Endometrial microvascular endothelial cells (primary cell): ENCODE results near the gene NR2C1. TPM values are rescaled to one million over a fixed set of nuclear protein-coding genes. Genes with fewer than 3 reads are reported as not detected.
"Not testable (repeated sequence)": the region's sequence is repeated elsewhere in the genome, so short reads cannot be mapped to it uniquely, and the experiment has no call there.

Experiments
- in situ Hi-C: cut with HindIII; loops from 2 replicates; pipeline ENCODE4 v1.10.0; 2017; ENCODE audit warnings: low sequenced_read_pairs, low pct_unique_long_range_greater_than_20kb; ENCODE audit errors: inconsistent ontology term
- total RNA-seq: library from RNA; depleted of rRNA; stranded (reverse); fragments of >200 nt; gene quantifications from one replicate; pipeline ENCODE4 v1.2.3, GENCODE V29; 2015; ENCODE audit errors: inconsistent ontology term

The NR2C1 gene
- total RNA-seq, 1 donor from 2014 or later = 19.5 TPM

DNA sequence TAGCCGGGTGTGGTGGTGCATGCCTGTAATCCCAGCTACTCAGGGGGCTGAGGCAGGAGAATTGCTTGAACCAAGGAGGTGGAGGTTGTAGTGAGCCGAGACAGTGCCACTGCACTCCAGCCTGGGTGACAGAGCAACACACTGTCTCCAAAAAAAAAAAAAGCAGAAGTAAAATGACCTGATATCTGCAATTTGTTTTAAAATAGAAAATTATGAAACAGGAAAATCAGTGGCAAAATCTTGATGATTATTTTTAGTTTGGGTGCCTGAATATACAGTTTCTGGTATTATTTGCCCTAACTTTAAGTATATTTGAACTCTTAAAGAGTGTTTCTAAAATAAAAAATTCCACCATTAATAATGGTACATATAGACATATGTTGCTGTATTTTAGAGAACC is 22.4 kb upstream of the NR2C1 start:
- in situ Hi-C loops = not testable (repeated sequence)

DNA sequence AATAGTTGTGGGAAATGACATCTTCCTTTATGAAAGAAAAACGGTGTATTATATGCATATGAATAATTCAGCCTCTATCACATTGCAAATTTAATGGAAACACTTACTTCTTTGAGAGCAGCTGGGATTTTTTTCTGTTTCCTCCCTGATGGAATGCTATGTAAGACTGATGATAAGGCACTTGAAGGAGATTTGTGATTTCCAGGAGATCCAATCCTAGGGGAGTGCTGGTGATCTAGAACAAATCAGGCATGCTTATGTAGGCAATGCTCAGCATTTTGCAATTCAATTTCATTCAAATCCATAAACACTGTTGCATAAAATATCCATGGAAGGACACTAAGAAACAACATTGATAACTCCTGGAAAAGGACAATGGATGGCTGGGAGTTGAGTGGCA is 16.0 kb upstream of the NR2C1 start:
- in situ Hi-C loops = no loop called here

DNA sequence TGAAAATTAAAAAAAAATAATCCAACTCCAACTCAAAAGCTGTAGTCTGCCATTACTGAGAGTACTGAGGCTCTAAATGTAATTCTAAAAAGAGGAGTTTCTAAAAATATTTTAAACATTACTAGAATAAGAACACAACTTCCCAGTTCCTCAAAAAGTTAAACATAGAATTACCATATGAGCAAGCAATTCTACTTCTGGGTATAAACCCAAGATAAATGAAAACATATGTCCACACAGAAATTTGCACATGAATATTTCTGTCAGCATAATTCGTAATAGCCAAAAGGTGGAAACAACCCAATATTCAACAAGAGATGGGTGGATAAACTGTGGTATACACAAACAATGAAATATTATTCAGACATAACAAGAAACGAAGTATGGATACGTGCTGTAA is 15.0 kb upstream of the NR2C1 start:
- in situ Hi-C loops = no loop called here

DNA sequence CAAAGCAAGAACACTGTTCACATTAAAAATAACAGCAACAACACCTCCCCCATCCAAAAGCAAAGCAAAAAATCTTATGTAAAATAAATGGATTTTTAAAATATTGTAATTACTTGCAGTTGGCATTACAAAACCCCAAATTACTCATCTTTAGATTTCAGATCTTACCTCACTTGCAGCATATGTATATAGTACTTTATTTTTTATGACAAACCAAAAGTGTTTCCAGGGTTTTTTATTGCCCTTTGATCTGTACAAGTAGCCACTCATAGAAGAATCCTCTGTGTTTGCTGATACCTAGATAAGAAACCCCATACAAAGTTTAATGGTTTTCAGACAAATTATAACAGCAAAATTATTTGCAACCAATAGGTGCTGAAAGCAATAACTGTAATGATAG is 12.2 kb upstream of the NR2C1 start:
- in situ Hi-C loops = no loop called here

- in situ Hi-C loops = no loop called here
Measured at GRCh38 chr12:95083938-95084337, 10.5 kb upstream of the NR2C1 start.

GRCh38 chr12:95083471-95083870 is 10.1 kb upstream of the NR2C1 start:
- in situ Hi-C loops = no loop called here

DNA sequence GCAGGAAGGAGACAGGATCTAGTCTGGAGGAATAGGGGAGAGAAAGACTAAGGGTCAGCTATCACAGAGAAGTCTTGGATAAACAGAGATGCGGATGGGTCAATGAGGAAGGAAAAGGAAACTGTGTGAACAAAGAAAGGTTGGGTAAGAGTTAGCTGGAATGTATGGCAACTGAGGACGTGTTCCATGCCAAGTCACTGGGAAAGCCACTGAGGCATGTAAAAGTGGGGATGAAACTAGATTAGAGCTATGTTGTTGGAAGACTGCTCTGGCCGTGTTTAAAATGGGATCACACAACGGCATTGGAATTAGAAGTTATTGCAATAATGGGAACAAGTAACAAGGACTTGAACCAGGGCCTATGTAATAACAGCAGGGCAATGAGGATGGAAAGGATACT is 3.9 kb upstream of the NR2C1 start:
- in situ Hi-C loops = no loop called here

- in situ Hi-C loops = no loop called here
Measured at GRCh38 chr12:95074766-95075165, 1.3 kb upstream of the NR2C1 start.

GRCh38 chr12:95073698-95074520 is 491 bp upstream of the NR2C1 start:
- in situ Hi-C loops = no loop called here

GRCh38 chr12:95070378-95070777 is 3.0 kb downstream of the NR2C1 start:
- in situ Hi-C loops = no loop called here

- in situ Hi-C loops = no loop called here
Measured at GRCh38 chr12:95066091-95066855, 7.1 kb downstream of the NR2C1 start.

- in situ Hi-C loops = no loop called here
Measured at GRCh38 chr12:95060951-95061350, 12.5 kb downstream of the NR2C1 start.

GRCh38 chr12:95059984-95060383 is 13.4 kb downstream of the NR2C1 start:
- in situ Hi-C loops = no loop called here

DNA sequence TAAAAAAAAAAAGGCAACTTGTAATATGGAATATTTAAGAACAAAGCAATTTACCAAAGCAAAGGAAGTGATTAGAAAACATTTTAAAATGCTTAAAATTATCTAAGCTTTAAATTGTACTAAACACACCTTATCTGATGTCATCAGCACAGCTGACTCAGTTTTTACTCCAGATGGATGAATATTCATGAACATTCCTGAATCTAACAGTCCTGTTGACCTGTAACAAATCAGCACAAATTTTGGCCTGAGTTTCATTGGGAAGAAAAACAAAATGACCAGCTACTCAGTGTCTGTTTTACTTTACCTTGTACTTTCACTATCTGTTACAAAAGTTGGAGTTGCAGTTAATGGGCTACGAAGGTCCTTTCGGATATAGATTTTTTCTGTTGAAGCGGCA is 16.0 kb downstream of the NR2C1 start:
- in situ Hi-C loops = no loop called here

GRCh38 chr12:95055057-95055456 is 18.4 kb downstream of the NR2C1 start:
- in situ Hi-C loops = no loop called here

- in situ Hi-C loops = no loop called here
Measured at GRCh38 chr12:95054206-95054605, 19.2 kb downstream of the NR2C1 start.

- in situ Hi-C loops = no loop called here
Measured at GRCh38 chr12:95051241-95051640, 22.2 kb downstream of the NR2C1 start.

DNA sequence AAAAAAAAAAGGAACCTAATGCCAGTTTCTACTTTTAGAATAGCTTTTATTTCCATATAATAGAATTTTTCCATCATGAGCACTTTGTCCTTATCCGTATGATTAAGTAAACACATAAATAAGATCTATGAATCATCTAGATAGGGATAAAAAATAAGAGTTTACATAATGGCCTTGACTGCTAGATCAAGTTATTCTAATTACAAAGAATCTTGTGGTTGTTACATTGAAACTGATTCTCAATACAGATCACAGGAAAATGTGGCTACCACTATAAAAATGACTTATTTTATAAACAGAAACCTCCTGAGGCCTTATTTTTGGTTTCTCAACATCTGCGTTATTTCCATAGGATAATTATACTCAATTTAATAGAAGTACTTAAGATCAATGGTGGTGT is 35.5 kb downstream of the NR2C1 start:
- in situ Hi-C loops = no loop called here

- in situ Hi-C loops = no loop called here
Measured at GRCh38 chr12:95034750-95035149, 38.7 kb downstream of the NR2C1 start.

GRCh38 chr12:95022477-95022876 is 50.9 kb downstream of the NR2C1 start:
- in situ Hi-C loops = no loop called here
